Measurements from ENCODE around the gene INO80.

- TF ChIP-seq CTCF (IDR thresholded peaks at IDR 0.05) (no peak), POLR2A (IDR thresholded peaks at IDR 0.05) (no peak)
These were observed 175.0 kb downstream of the INO80 start for GRCh38 chr15:40941068-40941527.

Measured in breast epithelium (tissue), 3 donors.